ENCODE measurements around the gene DLG1. TPM values are rescaled to one million over a fixed set of nuclear protein-coding genes. Genes with fewer than 3 reads are reported as not detected.

DLG1 gene
- total and polyA plus RNA-seq, 9 of the 15 experiments (the other 6 are each of a cell fraction or from before 2014, with no cell fraction given) = 9.4 to 63.5 (median 43.6) TPM

- TF ChIP-seq BRCA1 (IDR thresholded peaks at IDR 0.05) (no peak), BRCA1 (CRISPR knock-in tag; IDR thresholded peaks at IDR 0.05) (no peak), NR3C1 (CRISPR knock-in tag; IDR thresholded peaks at IDR 0.05) (no peak)
Observed at GRCh38 chr3:197317250-197317963, 19.0 kb upstream of the DLG1 start (continued).

- CTCF ChIA-PET (ENCODE audit: low intra/inter-chr PET ratio) = no interaction called here
Observed at GRCh38 chr3:197312431-197312830, 14.0 kb upstream of the DLG1 start.

More at GRCh38 chr3:197312431-197312830, 14.0 kb upstream of the DLG1 start:
- H3K79me2 ChIP-seq (ENCODE audit: control insufficient read depth, insufficient read depth, low read length) = no peaks in the 10 kb centered on the region
- H3K9me3 ChIP-seq (replicated peaks; ENCODE audit: control insufficient read depth, insufficient read depth, low read depth, low read length) = no peaks in the 10 kb centered on the region
- H4K20me1 ChIP-seq (replicated peaks; ENCODE audit: control insufficient read depth, insufficient read depth, low read length) = no peaks in the 10 kb centered on the region
- no TSS peak for BruUV-seq (replicated peaks)
- H2AFZ ChIP-seq (ENCODE audit: low read depth, low read length) = no peak overlapping the region
- in situ Hi-C loops (cut with MboI) (no loop called here), intact Hi-C loops (cut with micrococcal nuclease) (no loop called here)
- no peaks in the 10 kb centered on the region for H3K9me1 ChIP-seq (ENCODE audit: control insufficient read depth, insufficient read depth, low read length)
- no peak overlapping the region for H3K4me2 ChIP-seq (ENCODE audit: insufficient read depth, low read length)
- H3K9ac ChIP-seq (ENCODE audit: insufficient read depth in 1 of 2, low read depth in 2 of 2, low read length in 2 of 2) = no peak overlapping the region
- no peaks in the 10 kb centered on the region for H3K36me3 ChIP-seq (ENCODE audit: control insufficient read depth, insufficient read depth, low read length)
- no peak for FAIRE-seq
- H3K27ac ChIP-seq (ENCODE audit: extremely low read depth, low read depth, low read length) = no peak overlapping the region
- no peak for TF ChIP-seq NR4A1 (CRISPR knock-in tag; IDR thresholded peaks at IDR 0.05)
- no peak for TF ChIP-seq NR4A1 (tag; IDR thresholded peaks at IDR 0.05)
- peak; percentile 97 for TF ChIP-seq ZNF583 (CRISPR knock-in tag; IDR thresholded peaks at IDR 0.05)
- H3K4me1 ChIP-seq (replicated peaks in 1 of 2; ENCODE audit: control insufficient read depth in 2 of 2, insufficient read depth in 2 of 2, low read length in 2 of 2) = peaks cover 0 to 13% of the 10 kb centered on the region in 2 experiments; a peak in 2 of 5 replicates
- no peaks in the 10 kb centered on the region for H3K27me3 ChIP-seq (ENCODE audit: control insufficient read depth in 2 of 2, insufficient read depth in 2 of 2, low read length in 2 of 2)
- WGBS (ENCODE audit: insufficient coverage, low coverage, missing lambda C conversion rate) = 80% methylated on average over 1 of the region's 1 CpG
- POLR2A ChIA-PET = interaction anchor here (1.4 kb wide), 1 partner anchor 9 kb away, joined by 4 read pairs; no protein-coding TSS in a partner anchor
- no peak for DNase-seq (ENCODE audit: extremely low read depth in 1 of 4, low spot score in 3 of 4)
- no peak for ATAC-seq
- no peak overlapping the region for H3K4me3 ChIP-seq
